B cell (primary cell): ENCODE data around the gene SUGP2. TPM values are rescaled to one million over a fixed set of nuclear protein-coding genes. Genes with fewer than 3 reads are reported as not detected.

Source experiments
- ATAC-seq: fragments of 200-7000 bp; cut with Tn5 transposase; one replicate; pipeline ENCODE4 v1.10.0; 2021; ENCODE audit warnings: low read depth, mild to moderate bottlenecking, moderate number of reproducible peaks, moderate library complexity
- CTCF ChIA-PET: fragments of 350-600 bp; sonication (Branson Sonifier 250); formaldehyde crosslinking; loops from one replicate; lab custom pipeline; 2021; ENCODE audit warnings: antibody characterized with exemption, inconsistent platforms; lab: Charles Lee
- POLR2A ChIA-PET: fragments of 350-600 bp; sonication (Branson Sonifier 250); formaldehyde crosslinking; loops from one replicate; lab custom pipeline; 2021; ENCODE audit warnings: antibody characterized with exemption; lab: Charles Lee
- DNase-seq: peaks from one replicate; pipeline ENCODE4 v3.0.0; 2013
- H2AFZ ChIP-seq: 2 replicates; pipeline ENCODE4 v1.6.1; 2012; ENCODE audit warnings: mild to moderate bottlenecking, low read depth, low read length; ENCODE audit not compliant: insufficient read depth, poor library complexity, severe bottlenecking
- H3K27ac ChIP-seq, 2 donors: 1 replicate in 1 of 2; 2 replicates in 1 of 2; pipeline ENCODE4 v1.5.1; 2012 to 2013; ENCODE audit warnings: low read length in 2 of 2, mild to moderate bottlenecking in 2 of 2, moderate library complexity in 1 of 2
- H3K27me3 ChIP-seq, 4 experiments: fragments of 200-600 bp in 1 of 4; sonication (generic) in 1 of 4; replicated peaks in 1 of 4; 1 replicate in 2 of 4; 2 replicates in 2 of 4; pipeline versions ENCODE4 v1.6.1 to v1.7.0; 2013 to 2016; ENCODE audit warnings: low read length in 3 of 4, mild to moderate bottlenecking in 2 of 4, mixed read lengths in 1 of 4, moderate library complexity in 1 of 4; ENCODE audit not compliant: insufficient read depth in 4 of 4, control insufficient read depth in 3 of 4; ENCODE audit errors: control extremely low read depth in 1 of 4
- H3K36me3 ChIP-seq, 2 experiments: replicated peaks in 1 of 2; 1 replicate in 1 of 2; 2 replicates in 1 of 2; pipeline versions ENCODE4 v1.6.1 to v1.7.1; 2013; ENCODE audit warnings: low read length in 1 of 2; ENCODE audit not compliant: insufficient read depth in 2 of 2, control insufficient read depth in 1 of 2; ENCODE audit errors: control extremely low read depth in 1 of 2, extremely low read depth in 1 of 2
- H3K4me1 ChIP-seq, 2 donors: fragments of 200-600 bp in 1 of 2; sonication (generic) in 1 of 2; 1 replicate in 1 of 2; 2 replicates in 1 of 2; pipeline versions ENCODE4 v1.5.1 to v1.6.1; 2013 to 2017; ENCODE audit warnings: low read length in 2 of 2; ENCODE audit not compliant: control insufficient read depth in 2 of 2, insufficient read depth in 2 of 2
- H3K4me2 ChIP-seq: replicated peaks from 2 replicates; pipeline ENCODE3; 2012; ENCODE audit warnings: mild to moderate bottlenecking, low read depth, low read length; ENCODE audit not compliant: poor library complexity, severe bottlenecking
- H3K4me3 ChIP-seq, 5 experiments: fragments of 200-600 bp in 1 of 5; sonication (generic) in 1 of 5; 1 replicate in 3 of 5; 2 replicates in 2 of 5; pipeline versions ENCODE4 v1.5.1 to v1.7.0; 2011 to 2016; ENCODE audit warnings: low read length in 4 of 5, mild to moderate bottlenecking in 4 of 5, low read depth in 2 of 5, control low read depth in 1 of 5, moderate library complexity in 1 of 5; ENCODE audit not compliant: insufficient read depth in 1 of 5; ENCODE audit errors: control extremely low read depth in 1 of 5, extremely low read depth in 1 of 5
- H3K79me2 ChIP-seq: fragments of 200-600 bp; sonication (generic); one replicate; pipeline ENCODE4 v1.6.0; 2016; ENCODE audit warnings: low read length; ENCODE audit not compliant: control insufficient read depth, insufficient read depth
- H3K9ac ChIP-seq: fragments of 200-600 bp; sonication (generic); 2 replicates; pipeline ENCODE4 v1.6.1; 2017; ENCODE audit warnings: mild to moderate bottlenecking, low read length, moderate library complexity
- H3K9me3 ChIP-seq, 3 donors: one replicate each; pipeline versions ENCODE4 v1.6.1 to v1.7.1; 2013; ENCODE audit warnings: low read length in 2 of 3; ENCODE audit not compliant: control insufficient read depth in 2 of 3, insufficient read depth in 1 of 3; ENCODE audit errors: control extremely low read depth in 1 of 3
- H4K20me1 ChIP-seq: 2 replicates; pipeline ENCODE4 v1.6.0; 2012; ENCODE audit warnings: mild to moderate bottlenecking, low read length; ENCODE audit not compliant: insufficient read depth, control insufficient read depth, poor library complexity, severe bottlenecking
- H3K27ac Mint-ChIP-seq: one replicate; pipeline ENCODE4 v1.8.0; 2021; ENCODE audit warnings: mixed read lengths
- H3K27me3 Mint-ChIP-seq: one replicate; pipeline ENCODE4 v1.8.0; 2021; ENCODE audit warnings: mixed read lengths
- H3K4me1 Mint-ChIP-seq: one replicate; pipeline ENCODE4 v1.8.0; 2021; ENCODE audit warnings: mixed read lengths
- H3K4me3 Mint-ChIP-seq: one replicate; pipeline ENCODE4 v1.8.0; 2021; ENCODE audit warnings: mixed read lengths
- H3K9me3 Mint-ChIP-seq: one replicate; pipeline ENCODE4 v1.8.0; 2022; ENCODE audit warnings: mixed read lengths; ENCODE audit not compliant: insufficient read depth
- CTCF ChIP-seq: fragments of 200-600 bp; IDR thresholded peaks from one replicate; pipeline ENCODE4 v1.8.0; 2022; ENCODE audit warnings: antibody characterized with exemption, mild to moderate bottlenecking
- EZH2 ChIP-seq: IDR thresholded peaks from 2 replicates; pipeline ENCODE4 v1.6.1; 2012; ENCODE audit warnings: borderline replicate concordance, low read depth, mild to moderate bottlenecking, moderate library complexity, low read length; ENCODE audit not compliant: insufficient read depth, poor library complexity, severe bottlenecking
- WGBS: methylation state at CpG from one replicate; pipeline ENCODE4 v1.1.5; 2013; ENCODE audit warnings: missing lambda C conversion rate; ENCODE audit not compliant: insufficient coverage; 5-methylcytosine and 5-hydroxymethylcytosine counted together
- intact Hi-C: fragments of 100-400 bp; cut with micrococcal nuclease; formaldehyde crosslinking; loops from one replicate; pipeline ENCODE4 v1.10.0; 2022
- polyA plus RNA-seq: library from polyadenylated mRNA; depleted of rRNA; stranded (reverse); fragments of >200 nt; gene quantifications from 2 replicates; pipeline ENCODE4 v1.2.3, GENCODE V29; 2012
- total RNA-seq, 2 donors: library from RNA; stranded (reverse); fragments of 120-200 nt in 1 of 2; gene quantifications; 1 replicate in 1 of 2; 2 replicates in 1 of 2; pipeline versions ENCODE4 v1.2.3 to v1.2.4, GENCODE V29; 2013 to 2022

The SUGP2 gene
- total and polyA plus RNA-seq, 2 donors (not counting 1 experiment from before 2014, with no cell fraction given), result 132 to 154 TPM

- H3K4me1 Mint-ChIP-seq, result no peaks in the 10 kb centered on the region
- no peak overlapping the region for H3K9ac ChIP-seq
- no peaks in the 10 kb centered on the region for H3K9me3 Mint-ChIP-seq
- peaks cover 4% of the 10 kb centered on the region for H3K79me2 ChIP-seq
- no peak for TF ChIP-seq CTCF
- no peak for TF ChIP-seq EZH2
- 97% methylated on average over 18 of the region's 18 CpGs for WGBS
- no peak for DNase-seq
- no peak overlapping the region for H3K4me2 ChIP-seq
- no peak overlapping the region for H3K4me3 Mint-ChIP-seq
- H3K36me3 ChIP-seq, result peaks cover 2 to 65% of the 10 kb centered on the region in 2 experiments
- ChIA-PET POLR2A (no interaction called here), CTCF (no interaction called here)
- no peak overlapping the region for H3K4me3 ChIP-seq
- no peak for ATAC-seq
- H3K27me3 Mint-ChIP-seq, result no peaks in the 10 kb centered on the region
- H3K9me3 ChIP-seq, result no peaks in the 10 kb centered on the region
- H4K20me1 ChIP-seq, result no peaks in the 10 kb centered on the region
- intact Hi-C loops, result no loop called here
- H3K27ac ChIP-seq, result no peak overlapping the region
- H2AFZ ChIP-seq, result no peak overlapping the region
- H3K27ac Mint-ChIP-seq, result no peak overlapping the region
- no peaks in the 10 kb centered on the region for H3K27me3 ChIP-seq
- H3K4me1 ChIP-seq, result no peaks in the 10 kb centered on the region
Observed at GRCh38 chr19:19004144-19004543, 29.2 kb downstream of the SUGP2 start.

- no peak overlapping the region for H3K4me3 Mint-ChIP-seq
- Histone ChIP-seq H3K4me2 (no peak overlapping the region), H3K4me1 (no peaks in the 10 kb centered on the region), H3K9ac (no peak overlapping the region), H3K4me3 (no peak overlapping the region), H3K36me3 (peaks cover 0 to 52% of the 10 kb centered on the region in 2 experiments), H3K9me3 (no peaks in the 10 kb centered on the region), H3K27me3 (no peaks in the 10 kb centered on the region), H3K27ac (no peak overlapping the region), H2AFZ (no peak overlapping the region), H4K20me1 (no peaks in the 10 kb centered on the region), H3K79me2 (no peaks in the 10 kb centered on the region)
- CTCF ChIA-PET, result interaction anchor here (0.7 kb wide), 1 partner anchor 626 kb away, joined by 3 read pairs; no protein-coding TSS in a partner anchor
- no peaks in the 10 kb centered on the region for H3K9me3 Mint-ChIP-seq
- ATAC-seq (no peak), DNase-seq (no peak)
- intact Hi-C loops, result no loop called here
- 88% methylated on average over 10 of the region's 11 CpGs for WGBS
- H3K27me3 Mint-ChIP-seq, result no peaks in the 10 kb centered on the region
- POLR2A ChIA-PET, result no interaction called here
- TF ChIP-seq EZH2, result no peak
- no peak for TF ChIP-seq CTCF
- no peak overlapping the region for H3K27ac Mint-ChIP-seq
- no peaks in the 10 kb centered on the region for H3K4me1 Mint-ChIP-seq
Observed at GRCh38 chr19:18999896-19000620, 33.3 kb downstream of the SUGP2 start.
